ENCODE results near the gene PRELP. TPM values are rescaled to one million over a fixed set of nuclear protein-coding genes. Genes with fewer than 3 reads are reported as not detected.

PRELP gene
- total and polyA plus RNA-seq, 2 of the 8 experiments (the other 6 are each of a cell fraction or from before 2014, with no cell fraction given) = 0.13 to 0.23 TPM

DNA sequence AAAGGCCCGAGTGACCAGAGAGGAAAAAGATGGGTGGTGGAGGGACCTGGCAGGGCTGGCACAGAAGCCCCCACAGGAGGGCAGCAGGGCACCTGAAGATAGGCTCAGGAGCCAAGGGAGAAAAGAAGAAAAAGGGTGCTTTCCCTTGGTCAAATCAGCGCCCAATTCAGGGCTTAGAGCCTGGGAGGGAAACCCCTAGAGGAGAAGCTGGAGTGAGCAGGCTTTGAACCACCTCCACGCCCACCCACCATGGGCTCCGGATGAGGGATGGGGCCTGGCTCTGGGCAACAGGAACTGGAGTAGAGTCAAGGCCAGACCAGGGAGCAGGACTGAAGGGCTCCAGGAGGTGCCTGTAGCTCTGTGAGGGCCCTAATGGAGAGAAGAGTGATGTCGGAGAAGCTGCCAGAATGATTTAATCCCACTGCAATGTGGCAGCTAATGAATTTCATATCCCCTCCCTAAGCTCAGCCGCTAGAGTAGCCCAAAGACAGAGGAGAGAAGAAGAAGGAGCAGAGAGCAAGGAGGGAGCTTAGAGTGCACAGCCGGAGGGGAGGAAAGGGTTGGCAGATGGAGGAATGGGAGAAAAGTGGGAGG is 12.0 kb upstream of the PRELP start:
- Histone ChIP-seq H3K9me3 (ENCODE audit: insufficient read depth in 2 of 2, low read depth in 1 of 2, low read length in 1 of 2) (no peaks in the 10 kb centered on the region), H2BK15ac (ENCODE audit: low read length) (no peak overlapping the region), H3K4me1 (replicated peaks in 1 of 4; ENCODE audit: control insufficient read depth in 3 of 4, insufficient read depth in 4 of 4, low read length in 3 of 4) (peaks cover 0 to 10% (median 3%) of the 10 kb centered on the region in 4 experiments; a peak in 4 of 7 replicates), H3K27me3 (replicated peaks in 1 of 4; ENCODE audit: control insufficient read depth in 3 of 4, extremely low read depth in 1 of 4, insufficient read depth in 3 of 4, low read length in 3 of 4) (no peaks in the 10 kb centered on the region; a peak in 1 of 7 replicates), H3K36me3 (ENCODE audit: control insufficient read depth in 2 of 4, insufficient read depth in 4 of 4, low read length in 3 of 4) (no peaks in the 10 kb centered on the region), H3K23me2 (ENCODE audit: low read depth, low read length) (no peaks in the 10 kb centered on the region), H3K4me3 (ENCODE audit: extremely low read depth in 1 of 4, insufficient read depth in 2 of 4, low read depth in 3 of 4, low read length in 4 of 4) (no peak overlapping the region), H3K4me2 (ENCODE audit: insufficient read depth in 1 of 2, low read depth in 2 of 2, low read length in 2 of 2) (no peak overlapping the region), H3K79me2 (ENCODE audit: control insufficient read depth in 1 of 2, insufficient read depth in 2 of 2, low read length in 2 of 2) (no peaks in the 10 kb centered on the region), H3K56ac (replicated peaks; ENCODE audit: insufficient read length, low read depth, low read length) (no peak overlapping the region), H2BK20ac (ENCODE audit: low read length) (peak overlapping the region; percentile 66; the same call in 1 of the 2 replicates), H4K91ac (replicated peaks; ENCODE audit: insufficient read length, low read length) (peak overlapping the region; percentile 22), H3K18ac (ENCODE audit: extremely low read depth, low read length) (no peak overlapping the region; the same call in 1 of the 2 replicates), H2BK5ac (ENCODE audit: low read depth, low read length) (no peak overlapping the region), H2AK5ac (ENCODE audit: low read depth, low read length) (no peak overlapping the region), H3K4ac (replicated peaks; ENCODE audit: insufficient read length, low read depth, low read length) (peak overlapping the region; percentile 50), H3K27ac (ENCODE audit: low read depth, low read length) (no peak overlapping the region), H2BK120ac (replicated peaks; ENCODE audit: low read depth, low read length) (no peak overlapping the region), H2BK12ac (ENCODE audit: low read depth, low read length) (peak overlapping the region; percentile 84; the same call in 1 of the 2 replicates), H3K9ac (replicated peaks in 1 of 4; ENCODE audit: extremely low read depth in 1 of 4, low read depth in 3 of 4, low read length in 3 of 4) (no peak overlapping the region), H4K20me1 (replicated peaks in 1 of 2; ENCODE audit: control insufficient read depth in 1 of 2, insufficient read depth in 2 of 2, low read length in 2 of 2) (no peaks in the 10 kb centered on the region), H4K5ac (ENCODE audit: insufficient read length, low read depth, low read length) (no peak overlapping the region), H3K79me1 (ENCODE audit: low read depth, low read length) (no peaks in the 10 kb centered on the region), H4K8ac (ENCODE audit: extremely low read depth, insufficient read depth, low read length) (no peak overlapping the region), H3K23ac (ENCODE audit: insufficient read length) (no peak overlapping the region), H2AFZ (ENCODE audit: low read length) (0 out of 2 replicates have a peak overlapping the region, but pooled peaks have one; percentile 16), H3K14ac (ENCODE audit: insufficient read length) (no peak overlapping the region)
- ChIA-PET POLR2A (ENCODE audit: partially characterized antibody) (interaction anchor here (1.1 kb wide), 1 partner anchor 12 kb away, joined by 7 read pairs; the partner anchor contains the start of gene PRELP), CTCF (ENCODE audit: partially characterized antibody) (interaction anchor here (0.7 to 23.5 kb wide), 12 partner anchors 9 to 304 kb away, joined by 3 to 330 read pairs (median 5); partner anchors contain the start of genes FMOD and PRELP)
- FAIRE-seq = no peak
- WGBS, 2 experiments (ENCODE audit: extremely low coverage in 1 of 2, insufficient coverage in 1 of 2, insufficient read length in 1 of 2, insufficient replicate concordance in 2 of 2, low coverage in 1 of 2, low lambda C conversion rate in 2 of 2, missing lambda C conversion rate in 1 of 2) = 54% methylated on average over 7 of the region's 7 CpGs; no CpG with 5 or more reads in 1 of the 2 experiments
- TF ChIP-seq RAD21 (IDR thresholded peaks at IDR 0.05 in 1 of 2, conservative IDR thresholded peaks at IDR 0.05 in 1 of 2; ENCODE audit: low read depth in 2 of 2, low read length in 2 of 2) (peak; percentile 26 to 40; a peak in 3 of 4 replicates), JUN (IDR thresholded peaks at IDR 0.05; ENCODE audit: low read depth, low read length) (no peak)
- TF ChIP-seq, protein P1, sequence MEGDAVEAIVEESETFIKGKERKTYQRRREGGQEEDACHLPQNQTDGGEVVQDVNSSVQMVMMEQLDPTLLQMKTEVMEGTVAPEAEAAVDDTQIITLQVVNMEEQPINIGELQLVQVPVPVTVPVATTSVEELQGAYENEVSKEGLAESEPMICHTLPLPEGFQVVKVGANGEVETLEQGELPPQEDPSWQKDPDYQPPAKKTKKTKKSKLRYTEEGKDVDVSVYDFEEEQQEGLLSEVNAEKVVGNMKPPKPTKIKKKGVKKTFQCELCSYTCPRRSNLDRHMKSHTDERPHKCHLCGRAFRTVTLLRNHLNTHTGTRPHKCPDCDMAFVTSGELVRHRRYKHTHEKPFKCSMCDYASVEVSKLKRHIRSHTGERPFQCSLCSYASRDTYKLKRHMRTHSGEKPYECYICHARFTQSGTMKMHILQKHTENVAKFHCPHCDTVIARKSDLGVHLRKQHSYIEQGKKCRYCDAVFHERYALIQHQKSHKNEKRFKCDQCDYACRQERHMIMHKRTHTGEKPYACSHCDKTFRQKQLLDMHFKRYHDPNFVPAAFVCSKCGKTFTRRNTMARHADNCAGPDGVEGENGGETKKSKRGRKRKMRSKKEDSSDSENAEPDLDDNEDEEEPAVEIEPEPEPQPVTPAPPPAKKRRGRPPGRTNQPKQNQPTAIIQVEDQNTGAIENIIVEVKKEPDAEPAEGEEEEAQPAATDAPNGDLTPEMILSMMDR (IDR thresholded peaks at IDR 0.05; ENCODE audit: control extremely low read depth in 1 of 3, insufficient read depth in 1 of 3, low read depth in 1 of 3, low read length in 3 of 3) = peak; percentile 2 to 17 (median 16); a peak in 3 of 4 replicates
- no peak for DNase-seq (ENCODE audit: low read depth in 1 of 2, low spot score in 2 of 2)
